IPS-NIHi11 (cell line): ENCODE measurements around the gene EPB41L4A.
"Not testable (repeated sequence)": the region's sequence is repeated elsewhere in the genome, so short reads cannot be mapped to it uniquely, and the experiment has no call there.

ENCODE experiments used
- DNase-seq: peaks from one replicate; pipeline ENCODE4 v3.0.0; 2012; ENCODE audit warnings: mixed read lengths, low spot score

EPB41L4A gene

GRCh38 chr5:112397690-112398089 is 21.4 kb downstream of the EPB41L4A start:
- no peak for DNase-seq

GRCh38 chr5:112396430-112396829 is 22.6 kb downstream of the EPB41L4A start:
- DNase-seq: no peak

GRCh38 chr5:112395299-112395698 is 23.8 kb downstream of the EPB41L4A start:
- not testable (repeated sequence) for DNase-seq

GRCh38 chr5:112390327-112390726 is 28.8 kb downstream of the EPB41L4A start:
- no peak for DNase-seq

DNA sequence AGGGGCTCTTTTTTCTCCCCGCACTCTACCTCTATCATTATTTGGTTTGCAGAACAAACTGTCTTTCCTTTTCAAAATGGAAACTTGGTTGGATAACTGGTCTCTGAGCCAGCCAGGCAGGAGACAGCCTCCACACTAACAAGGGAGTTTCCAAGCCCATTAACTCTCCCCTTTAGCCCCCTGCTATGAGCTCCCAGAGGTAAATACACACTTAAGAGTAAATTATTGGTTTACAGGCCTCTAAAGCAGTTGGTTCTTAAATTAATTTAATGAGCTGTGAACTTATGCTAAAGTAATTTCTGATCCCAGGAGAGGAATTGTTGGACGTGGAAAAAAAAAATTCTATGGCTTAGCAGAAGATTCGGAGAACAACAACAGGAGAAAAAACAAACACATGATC is 30.3 kb downstream of the EPB41L4A start:
- no peak for DNase-seq

GRCh38 chr5:112388074-112388473 is 31.0 kb downstream of the EPB41L4A start:
- no peak for DNase-seq

GRCh38 chr5:112386766-112387165 is 32.3 kb downstream of the EPB41L4A start:
- no peak for DNase-seq

- no peak for DNase-seq
Observed at GRCh38 chr5:112385969-112386368, 33.1 kb downstream of the EPB41L4A start.

- no peak for DNase-seq
Observed at GRCh38 chr5:112385566-112385965, 33.5 kb downstream of the EPB41L4A start.

DNA sequence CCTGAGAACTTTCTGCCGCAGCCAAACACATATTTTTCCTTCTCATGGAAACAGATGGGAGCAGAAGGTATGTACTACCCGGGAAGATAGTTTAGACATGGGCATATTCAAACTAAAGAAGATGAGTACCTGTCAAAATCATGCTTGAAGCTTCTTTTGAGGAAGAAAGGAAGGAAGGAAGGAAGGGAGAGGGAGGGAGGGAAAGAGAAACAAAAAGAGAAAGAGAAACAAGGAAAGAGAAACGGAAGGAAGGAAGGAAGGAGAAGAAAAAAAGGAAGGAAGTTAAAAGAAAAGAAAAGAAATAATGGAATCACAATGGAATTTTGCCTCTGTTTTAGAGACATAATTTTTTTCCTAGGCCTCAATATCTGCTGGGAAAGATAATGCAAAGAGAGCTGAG is 34.6 kb downstream of the EPB41L4A start:
- no peak for DNase-seq

- DNase-seq: no peak
Observed at GRCh38 chr5:112382886-112383285, 36.2 kb downstream of the EPB41L4A start.

- DNase-seq: no peak
Observed at GRCh38 chr5:112381521-112381920, 37.6 kb downstream of the EPB41L4A start.

DNA sequence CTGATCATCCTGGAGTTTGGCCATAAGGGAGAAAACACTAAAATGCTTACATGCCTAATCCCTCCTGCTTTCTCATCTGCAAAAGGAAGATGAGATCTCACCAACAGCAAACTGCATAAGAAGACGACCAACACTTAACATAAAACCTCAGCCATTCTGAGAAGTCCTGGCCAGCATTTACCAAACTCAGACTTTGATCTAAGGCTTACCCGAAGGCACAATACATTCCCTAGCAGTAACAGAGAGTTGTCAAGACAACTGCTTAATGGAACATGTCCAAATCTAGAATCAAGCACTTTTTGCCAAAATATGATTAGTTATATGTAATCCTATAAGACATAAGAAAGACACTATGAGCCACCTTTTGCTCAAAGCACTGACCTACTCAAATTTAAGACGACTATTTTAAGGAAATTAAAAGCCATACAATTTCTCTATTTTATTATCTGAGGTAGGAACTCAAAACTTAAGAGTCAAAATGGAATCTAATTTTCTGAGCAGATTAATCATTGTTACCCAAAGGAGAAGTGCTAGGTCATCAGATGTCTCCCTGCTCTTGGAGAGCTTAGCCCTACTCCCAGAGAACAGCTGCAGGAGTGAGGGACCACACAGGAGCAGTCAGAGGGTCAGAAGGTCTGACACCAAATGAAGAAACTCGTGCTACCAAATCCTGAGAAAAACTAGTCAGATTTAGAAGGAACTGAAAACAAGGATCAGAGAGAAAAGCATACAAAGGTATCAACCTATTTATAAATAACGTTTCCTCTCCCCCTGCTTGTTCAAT is 39.3 kb downstream of the EPB41L4A start:
- no peak for DNase-seq

DNA sequence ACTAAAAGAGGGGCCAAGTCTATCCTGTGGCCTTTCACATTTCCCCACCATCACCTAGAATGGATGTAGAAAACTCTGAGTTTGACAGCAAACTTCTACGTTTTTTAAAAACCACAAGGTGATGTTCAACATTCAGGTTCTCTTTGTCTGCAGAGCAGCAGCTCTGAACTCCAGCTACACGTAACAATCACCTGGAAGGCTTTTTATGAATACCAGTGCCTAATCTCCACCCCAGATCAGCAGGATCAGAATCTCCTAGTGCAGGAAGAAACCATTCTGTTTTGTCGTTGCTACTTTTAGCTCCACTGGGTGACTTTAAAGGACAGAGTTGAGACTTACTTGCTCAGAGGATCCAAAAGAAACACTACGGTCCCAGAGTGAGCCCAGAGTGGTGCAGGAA is 44.3 kb downstream of the EPB41L4A start:
- DNase-seq: no peak

DNA sequence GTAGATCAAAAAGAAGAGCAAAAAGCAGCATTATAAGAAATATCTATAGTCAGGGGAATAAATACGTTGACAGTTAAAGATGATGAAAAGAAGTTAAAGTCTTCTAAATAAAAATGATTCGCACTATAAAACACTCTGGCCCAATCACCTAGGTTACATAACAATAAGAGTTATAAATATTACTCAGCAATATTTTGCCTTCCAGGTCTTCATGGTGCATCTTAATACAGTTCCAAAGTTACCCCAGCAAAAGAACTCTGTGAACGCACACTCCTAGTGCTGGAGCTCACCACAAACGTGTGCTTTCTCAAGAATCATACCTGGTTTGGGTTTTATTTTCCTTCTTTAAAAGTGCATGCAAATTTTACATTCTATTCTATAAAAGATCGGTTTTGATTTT is 44.7 kb downstream of the EPB41L4A start:
- no peak for DNase-seq

DNA sequence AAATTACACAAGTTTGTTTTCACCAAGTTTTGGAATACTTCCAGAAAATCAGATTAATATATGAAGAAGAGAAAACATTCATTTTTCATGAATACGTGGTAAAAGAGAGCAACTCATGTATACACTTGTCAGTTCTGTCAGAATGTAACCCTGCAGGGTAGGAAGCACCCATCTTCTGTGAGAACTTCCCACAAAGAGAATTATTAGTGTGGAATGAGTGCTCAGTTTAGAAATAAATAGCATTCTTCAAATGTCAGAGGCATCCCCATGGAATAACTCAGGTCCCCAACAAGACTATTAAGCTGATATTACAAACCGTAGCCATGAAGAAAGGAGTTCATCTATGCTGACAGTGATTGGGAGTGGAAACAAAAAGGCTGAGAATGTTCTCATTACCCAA is 45.2 kb downstream of the EPB41L4A start:
- DNase-seq: no peak

- no peak for DNase-seq
Observed at GRCh38 chr5:112372543-112372942, 46.5 kb downstream of the EPB41L4A start.

DNA sequence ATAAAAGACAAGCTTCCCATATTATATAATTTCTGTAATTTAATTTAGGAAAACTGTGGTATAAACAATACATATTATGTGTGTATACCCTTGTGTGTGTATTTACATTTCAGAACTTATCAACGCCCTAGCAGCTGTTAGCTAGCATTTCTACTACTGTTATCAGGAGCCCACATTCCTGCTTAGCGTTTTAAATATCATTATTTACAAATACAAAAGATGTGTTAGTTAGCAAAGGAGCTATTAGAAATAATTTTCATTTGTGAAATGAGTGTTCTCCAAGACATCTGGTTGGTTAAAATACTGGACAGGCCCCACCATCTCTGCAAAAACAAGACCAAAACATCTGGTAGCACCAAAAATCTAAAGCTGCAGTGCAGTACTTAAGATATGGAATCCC is 48.0 kb downstream of the EPB41L4A start:
- DNase-seq: no peak

DNA sequence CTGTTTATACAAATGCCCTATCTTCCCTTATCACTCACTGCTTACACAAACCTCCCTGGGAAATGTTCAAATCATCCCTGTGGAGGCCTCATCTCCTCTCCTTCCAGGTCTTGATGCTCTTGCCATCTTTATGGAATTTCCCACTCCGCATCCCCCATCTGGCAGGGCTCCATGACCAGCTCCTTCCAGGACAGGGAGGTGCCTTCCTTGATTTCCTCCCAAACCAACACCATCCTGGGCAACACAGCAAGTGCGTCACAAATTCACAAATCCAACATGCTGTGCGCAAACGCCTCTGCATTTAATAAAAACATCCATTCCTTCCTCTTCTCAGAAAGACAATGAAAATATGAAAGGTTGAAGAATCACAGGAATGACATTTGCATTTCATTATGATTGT is 51.7 kb downstream of the EPB41L4A start:
- DNase-seq: no peak

DNA sequence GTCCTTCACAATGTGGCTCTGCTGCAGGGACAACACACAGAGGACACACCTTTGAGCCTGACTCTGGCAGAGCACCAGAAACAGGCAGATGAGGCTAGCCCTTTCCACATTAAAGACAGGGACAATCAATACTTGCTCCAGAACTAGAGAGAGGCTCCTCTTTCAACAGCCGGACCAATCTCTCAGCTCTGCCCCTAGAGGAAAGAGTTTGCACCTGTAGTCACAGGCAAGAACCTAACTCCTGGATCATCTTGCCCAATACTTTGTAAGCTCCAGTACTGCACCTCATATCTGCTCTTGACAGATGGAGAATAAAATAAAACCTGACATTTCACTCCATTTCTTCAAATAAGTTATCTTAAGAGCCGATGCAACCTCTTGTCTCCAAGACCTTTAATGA is 52.1 kb downstream of the EPB41L4A start:
- peak; percentile 69 for DNase-seq

DNA sequence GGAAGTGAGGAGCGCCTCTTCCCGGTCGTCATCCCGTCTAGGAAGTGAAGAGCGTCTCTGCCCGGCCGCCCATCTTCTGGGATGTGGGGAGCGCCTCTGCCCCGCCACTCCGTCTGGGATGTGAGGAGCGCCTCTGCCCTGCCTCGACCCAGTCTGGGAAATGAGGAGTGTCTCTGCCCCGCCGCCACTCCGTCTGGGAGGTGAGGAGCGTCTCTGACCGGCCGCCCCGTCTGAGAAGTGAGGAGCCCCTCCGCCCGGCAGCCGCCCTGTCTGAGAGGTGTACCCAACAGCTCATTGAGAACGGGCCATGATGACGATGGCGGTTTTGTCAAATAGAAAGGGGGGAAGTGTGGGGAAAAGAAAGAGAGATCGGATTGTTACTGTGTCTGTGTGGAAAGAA is 58.3 kb downstream of the EPB41L4A start:
- not testable (repeated sequence) for DNase-seq

DNA sequence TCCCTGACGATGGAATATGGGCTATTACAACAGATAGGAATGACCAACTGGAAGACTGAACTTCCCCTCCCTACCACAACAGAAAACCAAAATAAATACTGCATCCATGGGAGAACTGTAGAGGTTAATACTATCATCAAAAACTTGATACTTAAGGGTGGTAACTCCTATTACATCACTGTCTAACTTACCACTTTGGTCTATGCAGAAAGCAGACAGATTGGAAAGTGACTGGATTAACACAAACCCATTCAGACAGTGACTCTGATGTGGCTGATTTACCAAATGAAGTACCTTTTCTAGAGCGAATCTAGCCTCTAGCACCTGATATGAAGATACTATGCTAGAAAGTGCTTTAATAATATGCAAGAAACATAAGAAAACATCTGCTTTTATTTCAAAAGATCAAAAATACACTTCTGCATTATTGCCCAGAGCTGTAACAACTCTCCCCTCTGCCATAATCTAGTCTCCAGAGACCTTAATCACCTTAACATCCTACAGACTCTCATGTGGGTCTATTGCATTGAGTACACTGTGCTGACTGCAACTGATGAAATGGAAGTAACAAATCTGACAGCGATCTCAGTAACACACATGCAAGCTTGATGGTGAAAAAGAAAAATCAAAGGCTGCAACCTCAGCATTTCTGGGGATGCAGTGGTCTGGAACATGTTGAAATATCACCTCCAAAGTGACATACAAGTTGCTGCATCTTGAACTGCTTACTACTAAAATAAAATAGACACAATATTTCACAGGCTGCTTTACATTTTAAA is 62.7 kb downstream of the EPB41L4A start:
- DNase-seq: no peak

DNA sequence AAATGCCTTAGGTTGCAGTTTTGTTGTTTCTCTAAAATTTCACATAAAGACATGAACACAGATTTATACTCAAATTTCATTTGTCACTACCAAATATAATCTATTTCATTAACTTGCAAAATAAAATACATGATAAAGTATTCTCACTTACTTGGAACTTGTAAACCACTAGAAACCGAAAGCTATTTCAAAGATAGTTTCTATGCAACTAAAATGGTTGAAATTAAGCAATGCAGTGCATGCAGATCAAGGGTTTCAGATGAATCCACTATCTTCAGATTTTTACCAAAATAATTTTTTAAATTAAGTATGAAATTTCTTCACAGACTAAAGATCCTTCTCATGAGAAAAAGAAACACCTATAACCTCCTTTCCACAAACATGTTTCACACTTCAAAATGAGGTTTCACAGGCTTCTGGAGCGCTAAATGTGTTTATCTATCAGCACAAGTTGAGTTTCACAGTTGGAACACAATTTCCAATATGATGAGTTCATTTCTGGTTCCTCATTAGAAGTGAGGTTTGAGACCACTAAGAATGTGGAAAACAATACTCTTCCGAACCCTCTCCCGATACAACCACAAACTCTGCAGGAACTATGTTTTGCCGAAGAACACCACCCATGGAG is 63.9 kb downstream of the EPB41L4A start:
- no peak for DNase-seq
